IPS-NIHi11 (cell line): ENCODE data around the gene LUC7L.
A peak's percentile ranks its signal among the peaks of the same experiment; 100 is the strongest.
"Not testable (repeated sequence)": the region's sequence is repeated elsewhere in the genome, so short reads cannot be mapped to it uniquely, and the experiment has no call there.

Source experiments
- DNase-seq: peaks from one replicate; pipeline ENCODE4 v3.0.0; 2012; ENCODE audit warnings: mixed read lengths, low spot score

LUC7L gene

GRCh38 chr16:228852-229730 is at the start of gene LUC7L:
Gene LUC7L (minus strand): TSS chr16:229449. CDS start chr16:229339, 110 bp downstream.
- DNase-seq, result peak; percentile 95

DNA sequence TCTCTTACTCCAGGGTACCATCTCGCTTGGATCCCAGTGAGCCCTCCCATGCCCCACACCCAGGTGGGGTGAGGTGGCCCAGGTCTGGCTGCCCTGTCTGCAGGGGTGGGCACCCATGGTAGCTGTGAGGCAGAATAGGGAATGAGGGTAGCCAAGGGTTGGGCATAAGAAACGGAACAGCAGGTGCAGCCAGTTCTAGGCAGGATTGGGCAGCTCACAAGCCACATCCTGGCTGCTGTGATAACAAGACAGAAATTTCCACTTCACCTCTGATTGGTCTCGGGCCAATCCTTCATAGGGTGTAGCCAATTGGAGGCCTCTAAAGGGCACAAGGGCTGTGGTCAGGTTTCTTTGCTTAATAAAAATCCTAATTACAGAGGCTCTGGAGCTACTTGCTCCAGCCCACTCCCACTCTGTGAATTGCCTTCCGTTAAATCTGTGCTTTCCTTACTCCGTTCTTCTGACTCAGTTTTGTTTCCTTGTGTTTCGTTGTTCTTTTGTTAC is 49.7 kb upstream of the LUC7L start:
- peak; percentile 70 for DNase-seq

DNA sequence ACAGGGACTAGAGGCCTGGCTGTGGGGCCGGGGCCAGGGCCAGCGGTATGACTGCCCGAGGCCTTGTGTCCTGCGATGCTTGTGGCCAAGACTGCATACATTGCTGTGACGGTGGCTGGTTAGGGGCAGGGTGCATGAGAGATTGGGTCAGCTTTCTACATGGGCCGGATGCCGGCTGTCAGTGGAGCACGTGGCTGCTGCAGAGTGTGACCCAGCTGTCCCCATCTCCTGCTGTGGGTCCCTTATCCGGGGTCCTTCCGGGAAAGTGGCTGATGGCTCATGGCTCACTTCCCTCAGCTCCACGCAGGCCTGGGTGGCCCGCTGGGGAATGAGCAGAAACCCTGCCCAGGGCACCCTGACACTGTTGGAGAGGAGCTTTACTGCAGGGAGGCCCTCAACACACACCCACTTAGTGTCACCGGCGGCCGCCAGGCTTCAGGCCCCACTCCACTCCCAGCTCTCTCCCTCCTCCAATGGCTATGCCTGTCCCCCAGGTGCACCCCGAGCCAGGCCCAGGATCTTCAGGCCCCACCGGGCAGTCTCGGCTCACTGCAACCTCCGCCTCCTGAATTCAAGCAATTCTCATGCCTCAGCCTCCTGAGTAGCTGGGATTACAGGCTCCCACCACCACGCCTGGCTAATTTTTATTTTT is 47.3 kb upstream of the LUC7L start:
- DNase-seq, result no peak

DNA sequence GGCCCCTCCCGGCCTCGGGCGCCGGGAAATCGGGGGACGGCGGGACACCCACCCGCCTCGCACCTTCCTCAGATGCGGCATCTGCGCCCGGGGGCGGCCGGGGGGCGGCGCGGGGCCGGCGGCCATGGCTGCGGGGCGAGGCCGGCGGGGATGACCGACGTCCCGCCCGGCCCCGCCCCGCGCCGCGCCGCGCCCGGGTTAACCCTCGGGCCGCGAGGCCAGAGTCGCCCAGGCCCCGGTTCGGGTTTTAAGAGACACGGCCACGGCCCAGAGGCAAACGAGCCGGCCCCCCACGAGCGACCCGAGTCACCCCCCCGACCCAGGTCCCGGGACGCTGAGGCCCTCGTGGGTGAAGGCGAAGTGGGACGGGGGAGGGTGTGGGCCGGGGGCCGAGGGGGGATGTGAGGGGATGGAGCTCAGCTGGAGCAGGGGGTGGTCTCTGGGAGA is 46.6 kb upstream of the LUC7L start, which contains the start of gene RGS11:
RGS11 (minus strand) TSS at position 159 of the 447 bp plus-strand sequence; CDS start at position 126, 33 bp downstream.
- DNase-seq, result no peak

- DNase-seq, result peak; percentile 73
Measured at GRCh38 chr16:275041-275641, 45.9 kb upstream of the LUC7L start.

GRCh38 chr16:273547-274421 is 44.5 kb upstream of the LUC7L start:
- DNase-seq, result peak; percentile 64

GRCh38 chr16:272633-273546 is 43.6 kb upstream of the LUC7L start:
- no peak for DNase-seq

GRCh38 chr16:270381-271255 is 41.4 kb upstream of the LUC7L start:
- no peak for DNase-seq

- DNase-seq, result no peak
Measured at GRCh38 chr16:269061-269796, 40.0 kb upstream of the LUC7L start.

DNA sequence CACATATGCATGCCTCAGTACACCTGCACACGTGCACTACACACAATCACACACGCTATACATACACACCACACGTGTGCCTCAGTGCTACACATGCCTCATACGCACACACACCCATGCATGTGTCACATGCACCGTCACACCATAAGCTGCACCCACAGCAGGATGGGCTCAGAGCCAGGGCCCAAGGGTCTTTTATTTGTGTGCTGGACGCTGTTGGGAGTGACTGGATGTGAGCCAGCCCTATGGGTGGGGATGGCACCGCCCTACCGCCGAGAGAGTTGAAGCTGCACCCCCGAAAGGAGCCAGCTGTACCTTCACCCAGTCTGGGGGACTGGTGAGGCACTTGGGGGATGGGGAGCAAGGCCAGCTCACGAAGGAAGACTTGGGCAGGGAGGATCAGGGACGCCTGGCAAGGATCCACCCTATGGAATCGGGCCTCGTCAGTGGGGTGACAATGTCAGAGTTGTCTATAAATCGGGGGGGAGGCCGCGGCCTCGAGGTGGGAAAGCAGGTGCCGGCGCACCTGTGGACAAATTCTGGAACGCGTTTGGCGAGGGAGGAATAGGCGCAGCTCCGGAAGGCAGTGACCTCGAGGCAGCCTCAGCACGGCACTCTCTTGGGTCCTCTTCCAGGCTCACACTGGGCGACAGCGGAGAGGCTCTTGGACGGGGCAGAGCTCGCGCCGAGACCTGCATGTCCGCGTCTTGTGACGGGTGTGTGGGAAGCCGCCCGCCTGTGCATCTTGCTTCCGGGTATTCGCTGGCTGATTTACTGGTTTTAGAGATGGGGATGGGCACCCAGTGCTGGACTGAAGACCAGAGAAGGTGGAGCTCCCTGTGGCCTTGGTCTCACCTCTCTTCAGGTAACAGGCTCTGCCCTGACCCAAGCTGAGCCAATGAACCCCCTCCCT is 39.1 kb upstream of the LUC7L start:
- no peak for DNase-seq

GRCh38 chr16:267562-267961 is 38.3 kb upstream of the LUC7L start:
- DNase-seq, result not testable (repeated sequence)

DNA sequence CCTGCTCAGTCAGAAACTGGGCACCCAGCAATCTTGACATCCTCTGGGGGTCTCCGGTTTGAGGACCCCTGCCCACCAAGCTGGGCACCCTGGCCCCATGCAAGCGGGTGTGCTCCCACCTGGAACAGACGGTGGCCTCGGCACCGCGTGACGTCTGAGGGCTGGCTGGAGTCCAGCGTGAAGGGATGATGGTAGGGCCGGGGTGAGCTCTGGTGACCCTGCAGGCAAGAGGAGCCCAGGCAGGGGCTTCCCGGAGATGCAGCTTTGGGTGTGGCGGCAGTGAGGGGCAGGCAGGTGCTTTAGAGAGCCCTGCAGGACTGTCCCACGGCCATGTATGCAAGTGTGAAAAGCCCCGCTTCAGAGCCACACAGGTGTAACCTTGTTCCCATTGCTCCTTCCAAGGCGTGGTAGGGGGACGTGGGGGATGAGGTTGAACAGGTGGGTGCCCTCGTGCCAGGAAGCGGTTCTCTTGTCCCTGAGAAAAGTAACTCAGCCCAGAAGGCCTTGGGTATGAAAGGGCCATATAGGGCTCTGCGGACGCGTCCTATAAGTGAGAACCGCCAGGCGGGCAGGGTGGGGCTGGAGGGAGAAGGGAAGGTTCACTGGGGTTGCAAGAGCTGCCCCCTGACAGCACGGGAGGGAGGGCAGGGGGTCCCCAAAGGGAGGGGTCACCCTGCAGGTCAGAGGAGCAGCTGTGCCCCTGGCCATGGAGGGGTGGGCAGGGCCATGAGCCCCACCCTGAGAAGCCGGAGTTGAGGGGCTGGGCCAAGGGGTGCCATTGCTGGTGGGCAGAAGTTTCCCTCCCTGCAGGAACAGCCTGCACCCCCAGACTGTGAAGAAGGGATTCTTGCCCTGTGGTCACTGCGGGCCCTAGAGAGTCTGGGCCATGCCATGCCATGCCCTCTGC is 37.3 kb upstream of the LUC7L start:
- DNase-seq, result no peak

DNA sequence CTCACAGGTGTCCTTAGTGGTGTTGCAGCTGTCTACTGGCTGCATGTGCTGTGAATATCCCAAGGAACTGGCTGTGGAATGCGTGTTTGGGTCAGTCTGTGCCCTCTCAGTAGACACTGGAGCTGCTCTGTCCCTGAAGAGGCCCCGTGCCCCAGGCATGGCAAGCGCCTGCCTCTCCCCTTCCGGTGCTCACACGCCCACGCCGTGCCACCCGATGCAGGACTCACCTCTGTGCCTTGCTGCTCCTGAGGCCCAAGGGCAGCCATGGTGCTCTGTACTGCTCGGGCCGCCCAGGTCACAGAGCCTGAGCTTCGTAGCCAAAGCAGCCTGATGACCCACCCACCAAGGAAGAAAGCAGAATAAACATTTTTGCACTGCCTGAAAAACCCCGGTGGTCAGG is 36.5 kb upstream of the LUC7L start:
- DNase-seq, result no peak

GRCh38 chr16:265002-265529 is 35.8 kb upstream of the LUC7L start:
- no peak for DNase-seq

DNA sequence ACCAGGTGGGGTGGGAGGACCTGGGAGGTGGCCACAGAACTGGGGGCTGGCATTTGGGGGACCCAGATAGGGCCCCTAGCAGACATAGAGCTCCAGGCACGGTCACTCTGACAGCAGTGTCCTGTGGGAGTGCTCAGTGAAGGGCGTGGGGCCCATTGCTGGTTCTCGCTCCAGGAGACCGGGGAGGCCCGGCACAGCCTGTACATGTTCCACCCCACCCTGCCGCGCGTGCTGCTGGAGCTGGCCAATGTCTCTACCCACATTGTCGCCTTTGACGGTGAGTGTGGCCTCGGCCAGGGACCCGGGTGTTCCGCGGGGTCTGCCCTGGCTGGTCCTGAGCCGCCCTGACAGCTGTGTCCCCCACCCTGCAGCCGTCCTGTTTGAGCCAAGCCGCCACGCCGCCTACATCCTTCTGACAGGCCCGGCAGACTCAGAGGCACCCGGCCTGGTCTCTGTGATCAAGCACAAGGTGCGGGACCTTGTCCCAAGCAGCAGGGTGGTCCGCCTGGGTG is 35.2 kb upstream of the LUC7L start:
- no peak for DNase-seq

DNA sequence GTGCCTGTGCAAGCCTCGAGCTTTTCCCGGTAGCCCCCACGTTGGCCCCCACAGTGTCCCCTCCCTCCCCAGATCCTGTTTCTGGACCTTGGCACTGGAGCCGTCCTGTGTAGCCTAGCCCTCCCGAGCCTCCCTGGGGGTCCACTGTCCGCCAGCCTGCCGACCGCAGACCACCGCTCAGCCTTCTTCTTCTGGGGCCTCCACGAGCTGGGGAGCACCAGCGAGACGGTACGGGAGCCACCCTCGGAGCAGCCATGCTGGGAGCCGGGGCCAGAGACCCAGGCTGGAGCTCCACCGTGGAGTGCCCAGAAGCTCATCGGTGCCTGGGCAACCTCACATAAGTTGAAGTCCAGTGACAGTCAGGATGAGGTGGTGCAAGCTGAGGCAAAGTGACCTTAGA is 34.7 kb upstream of the LUC7L start:
- no peak for DNase-seq
